Ecto neural progenitor cell (in vitro differentiated cells): ENCODE data around the gene ASPA.
A peak's percentile ranks its signal among the peaks of the same experiment; 100 is the strongest.
"Not testable (repeated sequence)": the region's sequence is repeated elsewhere in the genome, so short reads cannot be mapped to it uniquely, and the experiment has no call there.

ENCODE experiments used
- DNase-seq: peaks from one replicate; pipeline ENCODE4 v3.0.0-alpha.2; 2018; ENCODE audit warnings: low spot score

The ASPA gene

GRCh38 chr17:3475812-3476610 lies at the start of gene ASPA:
Gene ASPA, plus strand, starts transcription at chr17:3475997. Its CDS starts 163 bp downstream, at chr17:3476160.
- no peak for DNase-seq

GRCh38 chr17:3433215-3433614 lies 42.6 kb upstream of the ASPA start:
- DNase-seq: peak; percentile 65

DNA sequence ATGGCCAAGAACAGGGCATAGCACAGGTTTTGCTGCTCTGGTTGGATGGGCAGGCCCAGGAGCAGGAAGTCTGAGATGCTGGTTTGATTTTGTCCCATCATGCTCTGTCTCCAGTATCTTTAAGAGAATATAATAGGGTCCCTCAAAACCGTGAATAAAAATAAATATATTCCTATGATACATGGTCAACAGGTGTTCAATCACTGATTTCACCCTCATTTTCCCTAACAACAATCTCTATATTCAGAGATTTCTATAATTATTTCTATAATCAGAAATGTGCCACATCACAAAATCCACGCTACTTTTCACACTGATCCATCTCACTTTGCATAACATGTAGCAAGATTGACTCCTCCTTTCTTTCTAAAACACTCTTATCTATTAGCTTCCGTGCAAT lies 42.1 kb upstream of the ASPA start, which contains the start of gene OR1E2:
Gene OR1E2 (minus strand): TSS at position 101 of the 400 bp plus-strand sequence. CDS start 0 bp downstream, at position 101.
- DNase-seq: no peak

- no peak for DNase-seq
These were observed 37.4 kb upstream of the ASPA start for GRCh38 chr17:3438368-3438767.

DNA sequence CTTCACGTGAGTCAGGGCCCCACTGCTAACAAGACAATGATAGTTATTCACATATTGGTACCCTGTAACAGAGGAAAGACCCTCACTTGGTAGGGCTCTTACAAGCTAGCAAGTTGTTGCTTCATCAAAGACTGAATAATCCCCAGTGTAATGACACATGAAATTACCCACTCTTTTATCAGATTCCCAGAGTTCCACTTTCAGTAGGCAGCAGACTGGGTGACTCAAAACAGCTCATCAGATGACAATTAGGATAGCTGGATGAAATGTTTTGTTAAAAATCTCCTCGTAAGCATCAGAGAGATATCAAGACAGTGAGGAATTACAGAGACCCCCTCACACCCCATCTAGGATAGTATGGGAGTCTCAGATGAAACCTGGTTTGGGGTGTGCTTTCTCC lies 35.3 kb upstream of the ASPA start:
- DNase-seq: no peak

GRCh38 chr17:3447625-3448024 lies 28.2 kb upstream of the ASPA start:
- no peak for DNase-seq

DNA sequence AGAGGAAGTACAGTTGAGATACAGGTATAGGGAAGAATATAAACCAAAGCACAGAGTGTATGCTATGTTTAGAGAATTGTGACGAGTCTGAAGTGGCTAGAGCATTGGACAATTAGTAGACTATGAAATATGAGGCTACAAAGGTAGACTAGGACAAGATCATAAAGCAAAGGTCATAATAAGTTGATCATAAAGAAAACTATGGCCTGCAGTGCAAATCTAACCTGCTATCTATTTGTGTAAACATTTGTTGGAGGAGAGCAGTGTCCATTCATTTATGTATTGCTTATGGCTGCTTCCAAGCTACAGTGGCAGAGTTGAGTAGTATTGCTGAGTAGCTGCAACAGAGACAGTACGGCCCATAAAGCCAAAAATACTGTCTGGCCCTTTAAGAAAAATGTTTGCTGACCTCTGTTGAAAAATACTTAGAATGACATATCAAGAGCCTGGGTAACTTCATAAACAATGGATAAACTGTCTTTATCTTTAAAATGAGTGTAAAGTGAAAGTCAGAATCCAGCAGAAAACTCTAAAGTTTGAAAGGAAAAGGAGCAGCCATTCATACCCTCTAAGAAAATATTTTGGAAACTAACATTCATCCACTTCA lies 27.6 kb upstream of the ASPA start:
- DNase-seq: no peak

- DNase-seq: not testable (repeated sequence)
These were observed 9.4 kb upstream of the ASPA start for GRCh38 chr17:3466355-3466754.

DNA sequence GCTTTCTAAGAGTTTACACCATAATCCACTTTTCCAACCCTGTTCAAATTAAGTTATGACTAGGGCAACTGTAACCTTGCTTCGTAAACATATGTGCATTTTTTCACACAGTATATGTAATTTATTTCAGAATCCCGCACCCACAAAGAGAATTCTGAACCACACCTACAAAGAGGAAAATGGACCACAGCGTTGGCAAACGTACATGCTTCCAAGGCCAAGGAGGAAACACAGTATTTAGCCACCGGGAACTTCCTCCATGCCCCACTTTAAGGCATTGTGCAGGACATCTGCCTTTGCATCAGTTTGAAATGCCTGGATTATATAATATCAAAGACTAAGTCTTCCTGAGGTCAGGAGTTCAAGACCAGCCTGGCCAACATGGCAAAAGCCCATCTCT lies 6.3 kb upstream of the ASPA start:
- DNase-seq: no peak

GRCh38 chr17:3471599-3471998 lies 4.2 kb upstream of the ASPA start, which contains the start of gene SPATA22:
Gene SPATA22, minus strand, starts transcription at chr17:3471819. Its CDS starts 2,494 bp downstream, at chr17:3469325.
- DNase-seq: no peak

- no peak for DNase-seq
These were observed 3.7 kb upstream of the ASPA start for GRCh38 chr17:3472137-3472536.

GRCh38 chr17:3474212-3474611 lies 1.6 kb upstream of the ASPA start:
- no peak for DNase-seq

DNA sequence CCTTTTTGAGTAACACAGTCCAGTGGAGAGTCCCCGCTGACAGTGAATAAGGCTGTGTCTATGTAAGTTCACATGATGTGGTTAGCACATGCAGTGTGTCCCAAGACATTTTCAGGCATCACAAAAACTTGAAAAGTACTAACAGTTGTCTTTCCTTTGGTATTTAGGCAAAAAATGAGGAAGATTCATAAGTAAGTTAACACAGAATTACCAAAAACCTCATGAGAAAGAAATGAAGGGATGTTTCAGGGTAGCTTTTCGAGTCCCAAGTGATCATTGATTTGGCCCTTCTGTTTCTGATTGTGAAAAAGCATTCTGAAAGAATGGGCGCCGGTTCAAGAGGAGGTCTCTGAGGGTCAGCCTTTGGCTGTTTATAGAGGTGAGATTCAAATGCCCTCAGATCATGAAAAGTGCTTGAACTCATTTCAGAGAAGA lies 529 bp upstream of the ASPA start:
- no peak for DNase-seq

- DNase-seq: no peak
These were observed 4.2 kb downstream of the ASPA start for GRCh38 chr17:3479988-3480387.

DNA sequence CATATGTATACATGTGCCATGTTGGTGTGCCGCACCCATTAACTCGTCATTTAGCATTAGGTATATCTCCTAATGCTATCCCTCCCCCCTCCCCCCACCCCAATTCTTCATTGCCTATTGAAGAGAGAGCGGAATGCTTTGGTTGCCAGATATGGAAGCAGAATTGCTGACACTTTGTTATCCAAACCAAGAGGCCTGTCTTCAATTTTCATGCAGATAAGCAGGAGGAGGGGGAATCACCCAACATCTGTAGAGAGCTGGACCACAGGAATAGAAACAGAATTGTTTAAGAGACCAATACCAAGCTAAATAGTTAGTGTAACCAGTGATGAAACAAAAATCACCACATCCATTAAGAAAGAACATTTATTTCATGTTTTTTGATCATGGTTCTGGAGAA lies 7.1 kb downstream of the ASPA start:
- DNase-seq: no peak

GRCh38 chr17:3485481-3486068 lies 9.8 kb downstream of the ASPA start:
- DNase-seq: no peak

- DNase-seq: no peak
These were observed 21.3 kb downstream of the ASPA start for GRCh38 chr17:3497101-3497500.

DNA sequence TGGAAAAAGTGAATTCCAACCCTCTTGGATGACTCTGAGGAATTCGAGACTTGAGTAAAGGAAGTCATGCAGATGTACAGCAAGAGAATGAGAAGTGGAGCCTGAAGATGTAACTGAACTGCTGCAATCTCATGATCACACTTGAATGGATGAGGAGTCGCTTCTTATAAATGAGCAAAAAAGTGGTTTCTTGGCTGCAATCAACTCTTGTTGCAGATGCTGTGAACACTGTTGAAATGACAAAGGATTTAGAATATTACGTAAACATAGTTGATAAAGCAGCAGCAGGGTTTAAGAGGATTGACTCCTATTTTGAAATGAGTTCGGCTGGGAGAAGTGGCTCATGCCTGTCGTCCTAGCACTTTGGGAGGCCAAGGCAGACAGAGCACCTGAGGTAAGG lies 25.5 kb downstream of the ASPA start:
- no peak for DNase-seq

DNA sequence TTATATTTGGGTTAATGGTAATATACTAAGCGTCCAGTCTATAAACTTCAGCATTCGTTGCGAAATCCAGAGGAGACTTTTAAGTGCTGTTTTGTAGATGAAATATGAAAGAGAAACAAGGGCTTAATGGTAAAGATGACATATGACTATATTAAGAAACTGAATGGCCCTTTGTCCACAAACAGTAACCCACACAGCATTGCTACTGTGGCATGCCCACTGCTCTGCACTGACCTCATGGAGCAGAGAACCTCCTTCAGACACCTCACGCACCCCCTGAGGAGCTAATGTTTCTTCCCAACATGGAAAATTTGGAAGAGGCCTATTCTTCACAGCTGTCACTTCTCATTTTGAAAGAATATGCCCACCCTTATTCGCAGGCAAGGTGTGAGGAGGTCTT lies 26.7 kb downstream of the ASPA start:
- DNase-seq: no peak

GRCh38 chr17:3503285-3503684 lies 27.5 kb downstream of the ASPA start:
- no peak for DNase-seq

- DNase-seq: no peak
These were observed 29.2 kb downstream of the ASPA start for GRCh38 chr17:3505008-3505407.

DNA sequence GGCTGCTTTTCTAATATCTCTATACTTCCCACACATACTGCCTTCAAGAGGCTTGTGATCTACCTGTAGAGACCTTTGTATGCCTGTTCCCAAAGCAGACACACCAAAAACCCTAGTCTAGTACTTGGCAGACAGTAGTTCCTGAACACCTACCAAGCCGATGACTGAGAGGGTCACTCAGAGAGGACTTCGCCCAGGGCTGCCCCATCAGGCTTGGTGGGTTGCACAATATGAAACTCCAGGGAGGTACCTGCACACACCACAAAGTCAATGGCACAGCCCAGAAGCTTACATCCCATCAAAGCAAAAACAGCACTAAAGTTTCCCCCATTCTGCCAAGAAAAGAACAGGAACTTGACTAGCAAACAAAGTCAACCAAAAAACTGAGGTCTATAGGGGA lies 30.3 kb downstream of the ASPA start:
- DNase-seq: no peak

- no peak for DNase-seq
These were observed 31.3 kb downstream of the ASPA start for GRCh38 chr17:3507071-3507470.
